ENCODE results near the gene EHD1.

EHD1 gene

GRCh38 chr11:64810271-64810890 lies 68.0 kb downstream of the EHD1 start, which contains the start of gene MEN1:
Gene MEN1, minus strand, starts transcription at chr11:64810551. Its CDS starts 442 bp downstream, at chr11:64810109.
- Histone ChIP-seq H3K36me3 (ENCODE audit: control insufficient read depth, low read length) (peaks cover 36% of the 10 kb centered on the region), H3K27ac (ENCODE audit: low read depth, low read length) (peak within 1 kb of the TSS; percentile 48)
- TF ChIP-seq, protein P1, sequence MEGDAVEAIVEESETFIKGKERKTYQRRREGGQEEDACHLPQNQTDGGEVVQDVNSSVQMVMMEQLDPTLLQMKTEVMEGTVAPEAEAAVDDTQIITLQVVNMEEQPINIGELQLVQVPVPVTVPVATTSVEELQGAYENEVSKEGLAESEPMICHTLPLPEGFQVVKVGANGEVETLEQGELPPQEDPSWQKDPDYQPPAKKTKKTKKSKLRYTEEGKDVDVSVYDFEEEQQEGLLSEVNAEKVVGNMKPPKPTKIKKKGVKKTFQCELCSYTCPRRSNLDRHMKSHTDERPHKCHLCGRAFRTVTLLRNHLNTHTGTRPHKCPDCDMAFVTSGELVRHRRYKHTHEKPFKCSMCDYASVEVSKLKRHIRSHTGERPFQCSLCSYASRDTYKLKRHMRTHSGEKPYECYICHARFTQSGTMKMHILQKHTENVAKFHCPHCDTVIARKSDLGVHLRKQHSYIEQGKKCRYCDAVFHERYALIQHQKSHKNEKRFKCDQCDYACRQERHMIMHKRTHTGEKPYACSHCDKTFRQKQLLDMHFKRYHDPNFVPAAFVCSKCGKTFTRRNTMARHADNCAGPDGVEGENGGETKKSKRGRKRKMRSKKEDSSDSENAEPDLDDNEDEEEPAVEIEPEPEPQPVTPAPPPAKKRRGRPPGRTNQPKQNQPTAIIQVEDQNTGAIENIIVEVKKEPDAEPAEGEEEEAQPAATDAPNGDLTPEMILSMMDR (IDR thresholded peaks at IDR 0.05; ENCODE audit: low read depth, low read length, poor library complexity, severe bottlenecking) = no peak
- TF ChIP-seq EZH2phosphoT487 (IDR thresholded peaks at IDR 0.05; ENCODE audit: borderline replicate concordance, low read length) = no peak

GRCh38 chr11:64809781-64810241 lies 68.6 kb downstream of the EHD1 start:
- peak overlapping the region; percentile 48 for H3K27ac ChIP-seq (ENCODE audit: low read depth, low read length)

More at GRCh38 chr11:64810271-64810890, 68.0 kb downstream of the EHD1 start, which contains the start of gene MEN1:
- H3K4me1 ChIP-seq (ENCODE audit: control insufficient read depth, low read length) = peaks cover 36% of the 10 kb centered on the region
- peak within 1 kb of the TSS; percentile 88 for H3K4me3 ChIP-seq (ENCODE audit: low read length)
- H3K4me2 ChIP-seq (ENCODE audit: low read length) = peak within 1 kb of the TSS; percentile 96
- H3K27me3 ChIP-seq (ENCODE audit: control insufficient read depth, low read length) = no peaks in the 10 kb centered on the region
- H3F3A ChIP-seq (ENCODE audit: control insufficient read depth, insufficient read depth) = peaks cover 7% of the 10 kb centered on the region; the same call in 1 of the 2 replicates
- no peaks in the 10 kb centered on the region for H4K20me1 ChIP-seq (ENCODE audit: control insufficient read depth, insufficient read depth, low read depth, low read length)
- H3K9me3 ChIP-seq (ENCODE audit: control insufficient read depth, insufficient read depth, low read length) = no peaks in the 10 kb centered on the region
- H3K79me2 ChIP-seq (ENCODE audit: control insufficient read depth, low read length) = peaks cover 27% of the 10 kb centered on the region
- H3K9me2 ChIP-seq (replicated peaks; ENCODE audit: control insufficient read depth, low read length) = no peaks in the 10 kb centered on the region

GRCh38 chr11:64805481-64805880 lies 72.9 kb downstream of the EHD1 start:
- no peak overlapping the region for H3K4me3 ChIP-seq (ENCODE audit: low read length)
- TF ChIP-seq, protein P1 (IDR thresholded peaks at IDR 0.05; ENCODE audit: low read depth, low read length, poor library complexity, severe bottlenecking) = no peak
- TF ChIP-seq EZH2phosphoT487 (IDR thresholded peaks at IDR 0.05; ENCODE audit: borderline replicate concordance, low read length) = no peak
- H3K36me3 ChIP-seq (ENCODE audit: control insufficient read depth, low read length) = peaks cover 75% of the 10 kb centered on the region
- no peak overlapping the region for H3K27ac ChIP-seq (ENCODE audit: low read depth, low read length)
- H4K20me1 ChIP-seq (ENCODE audit: control insufficient read depth, insufficient read depth, low read depth, low read length) = no peaks in the 10 kb centered on the region
- H3K4me1 ChIP-seq (ENCODE audit: control insufficient read depth, low read length) = peaks cover 46% of the 10 kb centered on the region
- H3F3A ChIP-seq (ENCODE audit: control insufficient read depth, insufficient read depth) = peaks cover 14% of the 10 kb centered on the region
- H3K27me3 ChIP-seq (ENCODE audit: control insufficient read depth, low read length) = no peaks in the 10 kb centered on the region
- no peak overlapping the region for H3K4me2 ChIP-seq (ENCODE audit: low read length)
- peaks cover 43% of the 10 kb centered on the region for H3K79me2 ChIP-seq (ENCODE audit: control insufficient read depth, low read length)
- H3K9me2 ChIP-seq (replicated peaks; ENCODE audit: control insufficient read depth, low read length) = no peaks in the 10 kb centered on the region
- no peaks in the 10 kb centered on the region for H3K9me3 ChIP-seq (ENCODE audit: control insufficient read depth, insufficient read depth, low read length)

More at GRCh38 chr11:64809781-64810241, 68.6 kb downstream of the EHD1 start:
- TF ChIP-seq EZH2phosphoT487 (IDR thresholded peaks at IDR 0.05; ENCODE audit: borderline replicate concordance, low read length) = no peak
- TF ChIP-seq, protein P1 (IDR thresholded peaks at IDR 0.05; ENCODE audit: low read depth, low read length, poor library complexity, severe bottlenecking) = no peak
- Histone ChIP-seq H3K4me1 (ENCODE audit: control insufficient read depth, low read length) (peaks cover 30% of the 10 kb centered on the region), H3K27me3 (ENCODE audit: control insufficient read depth, low read length) (no peaks in the 10 kb centered on the region), H3K4me2 (ENCODE audit: low read length) (peak overlapping the region; percentile 96), H3F3A (ENCODE audit: control insufficient read depth, insufficient read depth) (peaks cover 7% of the 10 kb centered on the region; the same call in 1 of the 2 replicates), H3K4me3 (ENCODE audit: low read length) (peak overlapping the region; percentile 88), H3K9me3 (ENCODE audit: control insufficient read depth, insufficient read depth, low read length) (no peaks in the 10 kb centered on the region), H3K36me3 (ENCODE audit: control insufficient read depth, low read length) (peaks cover 42% of the 10 kb centered on the region), H3K79me2 (ENCODE audit: control insufficient read depth, low read length) (peaks cover 27% of the 10 kb centered on the region), H3K9me2 (replicated peaks; ENCODE audit: control insufficient read depth, low read length) (no peaks in the 10 kb centered on the region), H4K20me1 (ENCODE audit: control insufficient read depth, insufficient read depth, low read depth, low read length) (no peaks in the 10 kb centered on the region)
